NCI-H187 treated with DMSO at 0.1 percent for 48 hours (cell line): ENCODE data around the gene HJV.

Source experiments
- DNase-seq: peaks from one replicate; lab custom pipeline; 2025; lab: John Stamatoyannopoulos, UW

Gene HJV

GRCh38 chr1:146022403-146023127, 1.0 kb upstream of the HJV start:
- DNase-seq, result no peak

- no peak for DNase-seq
These were observed 487 bp downstream of the HJV start for GRCh38 chr1:146021050-146021445.

GRCh38 chr1:146020058-146021049, 1.2 kb downstream of the HJV start:
- no peak for DNase-seq

- no peak for DNase-seq
These were observed 2.1 kb downstream of the HJV start for GRCh38 chr1:146019231-146020057.

- no peak for DNase-seq
These were observed 4.6 kb downstream of the HJV start for GRCh38 chr1:146016891-146017290.

- no peak for DNase-seq
These were observed 8.0 kb downstream of the HJV start for GRCh38 chr1:146013559-146013922.

- peak; percentile 72 for DNase-seq
These were observed 8.6 kb downstream of the HJV start for GRCh38 chr1:146012703-146013558.

GRCh38 chr1:146010126-146010738, 11.3 kb downstream of the HJV start:
- no peak for DNase-seq

- no peak for DNase-seq
These were observed 13.9 kb downstream of the HJV start for GRCh38 chr1:146007489-146008133.

GRCh38 chr1:146001709-146002108, 19.8 kb downstream of the HJV start:
- no peak for DNase-seq

GRCh38 chr1:145999321-146000024, 22.1 kb downstream of the HJV start:
- peak; percentile 68 for DNase-seq

GRCh38 chr1:145997718-145998023, 23.9 kb downstream of the HJV start:
- DNase-seq, result no peak

GRCh38 chr1:145997016-145997717, 24.4 kb downstream of the HJV start:
- no peak for DNase-seq

- peak; percentile 99 for DNase-seq
These were observed 25.0 kb downstream of the HJV start, which contains the start of gene TXNIP for GRCh38 chr1:145996433-145997015. TXNIP (minus strand) TSS chr1:145996579; CDS start chr1:145996266, 313 bp downstream.

GRCh38 chr1:145995964-145996432, 25.5 kb downstream of the HJV start:
- no peak for DNase-seq

- no peak for DNase-seq
These were observed 26.2 kb downstream of the HJV start for GRCh38 chr1:145995148-145995881.

GRCh38 chr1:145994391-145995120, 27.0 kb downstream of the HJV start:
- DNase-seq, result no peak
